Measurements from ENCODE around the gene IGF1R.

DNA sequence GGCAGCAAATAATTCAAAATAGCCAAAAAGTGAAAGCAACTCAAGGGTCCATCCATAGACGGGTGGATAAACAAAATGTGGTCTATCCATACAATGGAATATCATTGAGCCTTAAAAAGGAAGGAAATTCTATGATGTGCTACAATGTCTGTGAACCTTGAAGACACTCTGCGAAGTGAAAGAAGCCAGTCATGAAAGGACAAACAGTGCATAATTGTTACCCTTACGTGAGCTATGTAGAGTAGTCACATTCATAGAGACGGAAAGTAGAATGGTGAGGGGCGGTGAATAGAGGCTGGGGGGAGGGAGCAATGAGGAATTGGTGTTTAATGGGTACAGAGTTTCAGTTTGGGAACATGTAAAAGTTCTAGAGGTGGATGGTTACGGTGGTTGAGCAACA is 18.1 kb downstream of the IGF1R start:
- TF ChIP-seq, protein P1, sequence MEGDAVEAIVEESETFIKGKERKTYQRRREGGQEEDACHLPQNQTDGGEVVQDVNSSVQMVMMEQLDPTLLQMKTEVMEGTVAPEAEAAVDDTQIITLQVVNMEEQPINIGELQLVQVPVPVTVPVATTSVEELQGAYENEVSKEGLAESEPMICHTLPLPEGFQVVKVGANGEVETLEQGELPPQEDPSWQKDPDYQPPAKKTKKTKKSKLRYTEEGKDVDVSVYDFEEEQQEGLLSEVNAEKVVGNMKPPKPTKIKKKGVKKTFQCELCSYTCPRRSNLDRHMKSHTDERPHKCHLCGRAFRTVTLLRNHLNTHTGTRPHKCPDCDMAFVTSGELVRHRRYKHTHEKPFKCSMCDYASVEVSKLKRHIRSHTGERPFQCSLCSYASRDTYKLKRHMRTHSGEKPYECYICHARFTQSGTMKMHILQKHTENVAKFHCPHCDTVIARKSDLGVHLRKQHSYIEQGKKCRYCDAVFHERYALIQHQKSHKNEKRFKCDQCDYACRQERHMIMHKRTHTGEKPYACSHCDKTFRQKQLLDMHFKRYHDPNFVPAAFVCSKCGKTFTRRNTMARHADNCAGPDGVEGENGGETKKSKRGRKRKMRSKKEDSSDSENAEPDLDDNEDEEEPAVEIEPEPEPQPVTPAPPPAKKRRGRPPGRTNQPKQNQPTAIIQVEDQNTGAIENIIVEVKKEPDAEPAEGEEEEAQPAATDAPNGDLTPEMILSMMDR (IDR thresholded peaks at IDR 0.05), result no peak
- TF ChIP-seq POLR2A (IDR thresholded peaks at IDR 0.05), result no peak
